Fibroblast of mammary gland (primary cell): Measurements from ENCODE around the gene UNC5A.

Source experiments
- DNase-seq: peaks from one replicate; pipeline ENCODE4 v3.0.0-alpha.2; 2010; ENCODE audit warnings: low read depth
- H3K4me3 ChIP-seq: 2 replicates; pipeline ENCODE4 v1.5.1; 2011; ENCODE audit warnings: low read depth, mild to moderate bottlenecking, low read length, moderate library complexity; ENCODE audit not compliant: control insufficient read depth
- TF ChIP-seq, protein P1 (sequence below): conservative IDR thresholded peaks from 2 replicates; pipeline ENCODE4 v1.5.1; 2011; ENCODE audit warnings: low read depth, low read length, inconsistent platforms; ENCODE audit not compliant: control insufficient read depth, insufficient read depth

The UNC5A gene

GRCh38 chr5:176800024-176800423 is 10.3 kb upstream of the UNC5A start:
- no peak for DNase-seq
- TF ChIP-seq, protein P1, sequence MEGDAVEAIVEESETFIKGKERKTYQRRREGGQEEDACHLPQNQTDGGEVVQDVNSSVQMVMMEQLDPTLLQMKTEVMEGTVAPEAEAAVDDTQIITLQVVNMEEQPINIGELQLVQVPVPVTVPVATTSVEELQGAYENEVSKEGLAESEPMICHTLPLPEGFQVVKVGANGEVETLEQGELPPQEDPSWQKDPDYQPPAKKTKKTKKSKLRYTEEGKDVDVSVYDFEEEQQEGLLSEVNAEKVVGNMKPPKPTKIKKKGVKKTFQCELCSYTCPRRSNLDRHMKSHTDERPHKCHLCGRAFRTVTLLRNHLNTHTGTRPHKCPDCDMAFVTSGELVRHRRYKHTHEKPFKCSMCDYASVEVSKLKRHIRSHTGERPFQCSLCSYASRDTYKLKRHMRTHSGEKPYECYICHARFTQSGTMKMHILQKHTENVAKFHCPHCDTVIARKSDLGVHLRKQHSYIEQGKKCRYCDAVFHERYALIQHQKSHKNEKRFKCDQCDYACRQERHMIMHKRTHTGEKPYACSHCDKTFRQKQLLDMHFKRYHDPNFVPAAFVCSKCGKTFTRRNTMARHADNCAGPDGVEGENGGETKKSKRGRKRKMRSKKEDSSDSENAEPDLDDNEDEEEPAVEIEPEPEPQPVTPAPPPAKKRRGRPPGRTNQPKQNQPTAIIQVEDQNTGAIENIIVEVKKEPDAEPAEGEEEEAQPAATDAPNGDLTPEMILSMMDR: no peak
- no peak overlapping the region for H3K4me3 ChIP-seq

DNA sequence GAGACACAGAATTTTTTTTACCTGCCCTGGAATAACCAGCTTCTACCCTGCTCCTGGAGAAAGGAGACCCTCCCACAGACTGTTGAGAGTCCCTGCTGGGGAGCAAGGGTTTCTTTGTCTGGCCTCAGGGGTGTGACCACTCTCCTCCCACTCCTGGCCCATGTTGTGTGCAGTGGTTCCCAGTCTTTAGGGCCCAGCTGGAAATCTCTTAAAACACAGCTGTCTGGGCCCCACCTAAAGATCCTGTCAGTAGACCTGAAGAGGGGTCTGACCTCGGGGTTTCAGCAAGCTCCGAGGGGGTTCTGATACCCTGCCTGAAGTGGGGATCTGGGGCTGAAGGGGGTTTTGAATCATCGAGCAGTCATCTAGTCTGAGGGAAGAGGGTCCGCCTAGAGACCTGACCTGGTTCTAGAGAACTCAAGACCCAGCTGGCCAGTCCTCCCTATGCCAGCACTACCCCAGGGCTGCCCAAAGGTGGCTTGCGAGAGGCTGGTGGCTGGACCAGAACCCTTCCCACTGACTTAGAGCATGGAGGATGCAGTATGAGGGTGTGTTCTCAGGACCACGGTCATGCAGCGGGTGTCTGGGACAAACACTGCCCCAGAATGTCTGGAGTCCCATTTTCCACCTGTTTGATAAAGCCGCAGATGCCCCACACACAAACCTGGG is 8.1 kb upstream of the UNC5A start:
- DNase-seq: no peak
- TF ChIP-seq, protein P1: no peak
- H3K4me3 ChIP-seq: no peak overlapping the region

GRCh38 chr5:176803068-176803942 is 7.1 kb upstream of the UNC5A start:
- no peak for DNase-seq
- H3K4me3 ChIP-seq: no peak overlapping the region
- TF ChIP-seq, protein P1: no peak

- no peak overlapping the region for H3K4me3 ChIP-seq
- DNase-seq: peak; percentile 27
- TF ChIP-seq, protein P1: no peak
Measured at GRCh38 chr5:176803943-176804498, 6.3 kb upstream of the UNC5A start.

DNA sequence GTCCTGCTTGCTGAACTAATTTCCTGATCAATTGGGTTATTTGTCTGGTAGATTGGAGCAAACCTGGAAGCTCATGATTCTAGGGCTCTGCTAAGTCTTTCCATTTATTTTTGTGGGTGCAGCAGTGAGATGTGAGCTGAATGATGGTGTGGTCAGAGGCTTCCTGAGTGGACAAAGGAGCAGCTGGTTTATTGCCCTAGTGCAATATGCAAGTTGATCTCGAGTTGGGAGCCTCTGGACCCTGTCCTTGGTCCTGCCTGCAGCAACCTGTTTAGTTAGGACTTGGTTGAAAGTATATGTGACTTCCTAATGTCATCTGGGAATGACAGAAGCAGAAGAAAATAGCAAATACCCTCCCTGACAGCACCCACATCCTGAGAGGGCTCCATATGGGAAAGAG is 4.2 kb upstream of the UNC5A start:
- H3K4me3 ChIP-seq: no peak overlapping the region
- DNase-seq: peak; percentile 22
- TF ChIP-seq, protein P1: no peak

DNA sequence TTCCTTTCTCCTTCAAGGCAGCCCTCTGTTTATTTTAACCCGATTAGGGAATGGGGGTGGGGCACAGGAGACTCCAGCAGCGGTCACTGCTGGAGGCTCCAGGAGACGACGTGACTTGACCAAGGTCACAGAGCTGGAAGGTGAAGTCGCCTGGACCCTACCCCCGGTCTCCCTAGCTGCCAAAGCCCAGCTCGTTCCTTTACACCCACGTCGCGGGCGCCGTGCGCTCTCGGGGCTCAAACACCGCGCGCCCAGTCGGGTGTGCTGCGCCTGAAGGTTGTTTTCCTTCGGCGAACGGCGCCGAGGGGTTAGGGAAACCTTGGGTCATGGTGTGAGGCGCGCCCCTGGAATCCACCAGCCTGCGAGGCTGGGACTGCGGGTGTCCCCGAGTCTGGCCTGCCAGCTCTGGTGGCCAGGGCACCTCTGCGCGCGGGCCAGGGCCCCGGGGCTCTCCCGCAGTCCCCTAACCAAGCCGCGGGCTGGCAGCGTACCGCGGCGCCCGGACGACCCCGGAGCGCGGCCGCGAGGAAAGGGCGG is 747 bp upstream of the UNC5A start:
- H3K4me3 ChIP-seq: no peak overlapping the region
- TF ChIP-seq, protein P1: no peak
- no peak for DNase-seq
